Karpas-422 (cell line): ENCODE measurements around the gene RYR2. TPM values are rescaled to one million over a fixed set of nuclear protein-coding genes. Genes with fewer than 3 reads are reported as not detected.

ENCODE experiments used
- DNase-seq: peaks from one replicate; pipeline ENCODE4 v3.0.0-alpha.2; 2015
- H2AFZ ChIP-seq: fragments of 200-600 bp; sonication (generic); 2 replicates; pipeline ENCODE4 v1.6.1; 2014; ENCODE audit warnings: antibody characterized with exemption, low read length, mixed read lengths
- H3K27ac ChIP-seq: fragments of 200-600 bp; sonication (generic); 2 replicates; pipeline ENCODE4 v1.5.1; 2014; ENCODE audit warnings: mild to moderate bottlenecking, low read length, moderate library complexity
- H3K27me3 ChIP-seq: fragments of 200-600 bp; sonication (generic); 2 replicates; pipeline ENCODE4 v1.6.1; 2014; ENCODE audit warnings: low read length, mixed read lengths
- H3K36me3 ChIP-seq: fragments of 200-600 bp; sonication (generic); 2 replicates; pipeline ENCODE4 v1.6.1; 2014; ENCODE audit warnings: low read length, mixed read lengths; ENCODE audit not compliant: insufficient read depth
- H3K4me1 ChIP-seq: fragments of 200-600 bp; sonication (generic); 2 replicates; pipeline ENCODE4 v1.6.1; 2014; ENCODE audit warnings: mild to moderate bottlenecking, low read length, mixed read lengths
- H3K4me2 ChIP-seq: fragments of 200-600 bp; sonication (generic); 2 replicates; pipeline ENCODE4 v1.6.1; 2014; ENCODE audit warnings: low read length, low read depth, mild to moderate bottlenecking; ENCODE audit not compliant: poor library complexity, severe bottlenecking
- H3K4me3 ChIP-seq: fragments of 200-600 bp; sonication (generic); 2 replicates; pipeline ENCODE4 v1.5.1; 2014; ENCODE audit warnings: mild to moderate bottlenecking, antibody characterized with exemption, low read length, mixed read lengths
- H3K79me2 ChIP-seq: fragments of 200-600 bp; sonication (generic); 2 replicates; pipeline ENCODE4 v1.6.1; 2014; ENCODE audit warnings: mild to moderate bottlenecking, low read length, mixed read lengths
- H3K9ac ChIP-seq: fragments of 200-600 bp; sonication (generic); 2 replicates; pipeline ENCODE4 v1.6.0; 2014; ENCODE audit warnings: low read length
- H3K9me2 ChIP-seq: fragments of 200-600 bp; sonication (generic), shearing (Covaris generic); replicated peaks from 2 replicates; pipeline ENCODE4 v1.6.0; 2014; ENCODE audit warnings: mild to moderate bottlenecking, low read length, moderate library complexity; ENCODE audit not compliant: insufficient read depth
- H3K9me3 ChIP-seq: fragments of 300-700, 200-600 bp; sonication (generic); 2 replicates; pipeline ENCODE4 v1.6.1; 2014; ENCODE audit warnings: low read length, mixed read lengths
- H4K20me1 ChIP-seq: fragments of 200-600 bp; sonication (generic); 2 replicates; pipeline ENCODE4 v1.6.1; 2014; ENCODE audit warnings: mild to moderate bottlenecking, antibody characterized with exemption, low read length, low read depth; ENCODE audit not compliant: insufficient read depth
- total RNA-seq: library from RNA; depleted of rRNA; stranded (reverse); fragments of >200 nt; shearing (Covaris generic); gene quantifications from 2 replicates; pipeline ENCODE4 v1.2.3, GENCODE V29; 2014; ENCODE audit warnings: low replicate concordance

The RYR2 gene
- total RNA-seq, 1 experiment from 2014 or later = not detected

- H3K9me2 ChIP-seq = no peaks in the 10 kb centered on the region
- no peak for DNase-seq
- H3K27me3 ChIP-seq = no peaks in the 10 kb centered on the region
- no peak overlapping the region for H3K9ac ChIP-seq
- no peaks in the 10 kb centered on the region for H4K20me1 ChIP-seq
- no peak overlapping the region for H3K4me3 ChIP-seq
- H3K79me2 ChIP-seq = no peaks in the 10 kb centered on the region
- no peak overlapping the region for H3K4me2 ChIP-seq
- H3K4me1 ChIP-seq = no peaks in the 10 kb centered on the region
- H3K36me3 ChIP-seq = no peaks in the 10 kb centered on the region
- no peaks in the 10 kb centered on the region for H3K9me3 ChIP-seq
- H3K27ac ChIP-seq = no peak overlapping the region
- H2AFZ ChIP-seq = no peak overlapping the region
Measured at GRCh38 chr1:237306726-237307125, 264.7 kb downstream of the RYR2 start.

- Histone ChIP-seq H3K4me2 (no peak overlapping the region), H3K4me3 (no peak overlapping the region), H3K4me1 (no peaks in the 10 kb centered on the region), H3K27me3 (no peaks in the 10 kb centered on the region), H3K9me3 (no peaks in the 10 kb centered on the region), H3K9me2 (no peaks in the 10 kb centered on the region), H3K36me3 (no peaks in the 10 kb centered on the region), H3K9ac (no peak overlapping the region), H3K27ac (no peak overlapping the region), H3K79me2 (no peaks in the 10 kb centered on the region), H4K20me1 (no peaks in the 10 kb centered on the region), H2AFZ (no peak overlapping the region)
- no peak for DNase-seq
Measured at GRCh38 chr1:237309595-237310118, 267.7 kb downstream of the RYR2 start.

DNA sequence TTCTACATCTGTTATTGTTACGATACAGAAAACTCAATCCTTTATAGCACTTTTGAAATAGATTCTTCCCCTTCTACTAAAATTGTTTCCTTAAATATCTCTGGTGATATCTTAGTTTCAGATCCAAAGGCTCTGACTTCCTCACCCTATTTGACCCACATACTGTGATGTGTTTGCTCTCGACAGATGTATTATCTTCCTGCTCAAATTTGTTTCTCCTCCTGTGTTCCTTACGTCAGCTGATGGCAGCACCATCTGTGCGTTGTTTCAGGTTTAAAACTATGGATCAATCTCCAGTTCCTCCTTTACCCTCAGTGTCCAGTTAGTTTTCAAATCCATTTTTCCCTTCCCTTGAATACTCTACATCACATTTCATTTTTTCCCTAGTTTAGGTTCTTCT is 274.4 kb downstream of the RYR2 start:
- H3K9ac ChIP-seq = no peak overlapping the region
- H3K79me2 ChIP-seq = no peaks in the 10 kb centered on the region
- no peaks in the 10 kb centered on the region for H3K4me1 ChIP-seq
- H3K36me3 ChIP-seq = no peaks in the 10 kb centered on the region
- no peak overlapping the region for H3K4me3 ChIP-seq
- H3K9me3 ChIP-seq = no peaks in the 10 kb centered on the region
- H4K20me1 ChIP-seq = no peaks in the 10 kb centered on the region
- no peaks in the 10 kb centered on the region for H3K9me2 ChIP-seq
- H3K27me3 ChIP-seq = no peaks in the 10 kb centered on the region
- no peak overlapping the region for H2AFZ ChIP-seq
- DNase-seq = no peak
- H3K27ac ChIP-seq = no peak overlapping the region
- H3K4me2 ChIP-seq = no peak overlapping the region

- H3K9me2 ChIP-seq = no peaks in the 10 kb centered on the region
- H3K4me2 ChIP-seq = no peak overlapping the region
- no peak overlapping the region for H3K9ac ChIP-seq
- no peaks in the 10 kb centered on the region for H3K4me1 ChIP-seq
- H3K36me3 ChIP-seq = no peaks in the 10 kb centered on the region
- H3K27ac ChIP-seq = no peak overlapping the region
- H4K20me1 ChIP-seq = no peaks in the 10 kb centered on the region
- no peaks in the 10 kb centered on the region for H3K27me3 ChIP-seq
- no peak overlapping the region for H2AFZ ChIP-seq
- DNase-seq = no peak
- H3K4me3 ChIP-seq = no peak overlapping the region
- H3K79me2 ChIP-seq = no peaks in the 10 kb centered on the region
- H3K9me3 ChIP-seq = no peaks in the 10 kb centered on the region
Measured at GRCh38 chr1:237318748-237319147, 276.8 kb downstream of the RYR2 start.

DNA sequence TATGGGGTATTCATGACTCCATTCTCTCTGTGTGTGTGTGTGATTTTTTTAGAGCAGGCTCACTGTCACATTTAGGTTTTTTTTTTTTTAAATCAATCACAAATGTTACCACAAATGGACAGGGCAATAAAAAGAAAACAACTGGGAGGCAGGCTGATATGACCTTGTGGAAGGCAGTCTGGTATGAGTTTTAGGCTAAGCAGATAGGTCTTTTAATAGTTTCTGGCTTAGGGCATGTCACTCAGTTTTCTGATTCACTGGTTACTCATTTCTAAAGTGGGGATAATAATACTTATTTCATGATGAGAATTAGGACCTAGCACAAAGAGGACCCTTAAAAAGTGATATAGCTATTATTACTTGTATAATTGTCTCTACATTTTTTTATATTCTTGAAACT is 278.9 kb downstream of the RYR2 start:
- Histone ChIP-seq H3K27me3 (no peaks in the 10 kb centered on the region), H3K4me2 (no peak overlapping the region), H2AFZ (no peak overlapping the region), H3K4me3 (no peak overlapping the region), H3K4me1 (no peaks in the 10 kb centered on the region), H4K20me1 (no peaks in the 10 kb centered on the region), H3K9me2 (no peaks in the 10 kb centered on the region), H3K27ac (no peak overlapping the region), H3K9ac (no peak overlapping the region), H3K79me2 (no peaks in the 10 kb centered on the region), H3K36me3 (no peaks in the 10 kb centered on the region), H3K9me3 (no peaks in the 10 kb centered on the region)
- DNase-seq = no peak

- H3K4me2 ChIP-seq = no peak overlapping the region
- H3K27ac ChIP-seq = no peak overlapping the region
Measured at GRCh38 chr1:237324226-237324625, 282.2 kb downstream of the RYR2 start.

DNA sequence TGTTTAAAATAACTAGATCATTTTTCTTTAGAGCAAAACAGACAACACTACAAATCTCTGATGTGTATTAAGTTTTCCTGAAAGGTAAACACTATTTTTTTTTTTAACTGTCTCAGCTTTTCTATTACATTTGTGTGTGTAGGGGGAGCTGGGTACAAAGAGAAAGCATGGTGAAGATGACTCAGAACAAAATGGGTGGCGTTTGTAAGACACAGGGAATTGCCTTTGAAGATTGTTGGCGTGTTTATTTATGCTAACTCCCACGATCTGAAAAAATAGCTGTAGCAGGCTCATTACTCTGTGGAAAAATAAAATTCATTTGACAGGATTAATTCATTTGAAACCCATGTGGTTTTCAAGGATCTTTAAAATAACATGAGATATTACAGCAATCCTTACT is 285.1 kb downstream of the RYR2 start:
- no peak for DNase-seq
- no peaks in the 10 kb centered on the region for H3K27me3 ChIP-seq
- no peak overlapping the region for H3K9ac ChIP-seq
- H2AFZ ChIP-seq = no peak overlapping the region
- H3K36me3 ChIP-seq = no peaks in the 10 kb centered on the region
- H3K4me2 ChIP-seq = no peak overlapping the region
- no peaks in the 10 kb centered on the region for H3K4me1 ChIP-seq
- H3K9me3 ChIP-seq = no peaks in the 10 kb centered on the region
- no peaks in the 10 kb centered on the region for H4K20me1 ChIP-seq
- no peak overlapping the region for H3K4me3 ChIP-seq
- H3K27ac ChIP-seq = no peak overlapping the region
- no peaks in the 10 kb centered on the region for H3K9me2 ChIP-seq
- H3K79me2 ChIP-seq = no peaks in the 10 kb centered on the region

More at GRCh38 chr1:237324226-237324625, 282.2 kb downstream of the RYR2 start:
- no peaks in the 10 kb centered on the region for H4K20me1 ChIP-seq
- no peaks in the 10 kb centered on the region for H3K27me3 ChIP-seq
- no peak overlapping the region for H2AFZ ChIP-seq
- no peaks in the 10 kb centered on the region for H3K79me2 ChIP-seq
- no peaks in the 10 kb centered on the region for H3K9me3 ChIP-seq
- no peaks in the 10 kb centered on the region for H3K9me2 ChIP-seq
- H3K4me3 ChIP-seq = no peak overlapping the region
- H3K4me1 ChIP-seq = no peaks in the 10 kb centered on the region
- no peak for DNase-seq
- H3K9ac ChIP-seq = no peak overlapping the region
- H3K36me3 ChIP-seq = no peaks in the 10 kb centered on the region

DNA sequence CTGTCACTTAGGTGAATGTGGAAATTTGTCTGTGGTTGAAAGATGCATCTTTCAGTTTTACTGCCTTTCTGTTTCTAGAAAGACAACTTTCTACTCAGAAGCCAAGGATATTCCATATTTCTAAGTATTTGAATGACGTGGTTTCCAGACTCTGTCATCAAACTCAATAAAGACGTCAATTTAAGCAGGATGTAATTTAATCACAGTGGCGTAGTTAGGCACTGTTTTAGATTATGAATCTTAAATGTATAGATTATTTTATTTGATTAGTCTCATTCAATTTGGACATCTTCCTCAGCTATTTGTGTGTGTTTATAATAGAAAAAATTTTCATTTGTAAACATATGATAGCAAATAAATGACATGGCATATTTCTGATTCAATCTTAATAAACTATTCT is 298.9 kb downstream of the RYR2 start:
- Histone ChIP-seq H3K4me2 (no peak overlapping the region), H3K9ac (no peak overlapping the region), H3K27ac (no peak overlapping the region), H3K36me3 (no peaks in the 10 kb centered on the region), H3K4me1 (no peaks in the 10 kb centered on the region), H3K79me2 (no peaks in the 10 kb centered on the region), H3K9me3 (no peaks in the 10 kb centered on the region), H4K20me1 (no peaks in the 10 kb centered on the region), H2AFZ (no peak overlapping the region), H3K4me3 (no peak overlapping the region), H3K27me3 (no peaks in the 10 kb centered on the region), H3K9me2 (no peaks in the 10 kb centered on the region)
- no peak for DNase-seq

- Histone ChIP-seq H3K36me3 (no peaks in the 10 kb centered on the region), H3K4me3 (no peak overlapping the region), H3K9ac (no peak overlapping the region), H3K79me2 (no peaks in the 10 kb centered on the region), H3K4me2 (no peak overlapping the region), H3K9me3 (no peaks in the 10 kb centered on the region), H4K20me1 (no peaks in the 10 kb centered on the region), H2AFZ (no peak overlapping the region), H3K4me1 (no peaks in the 10 kb centered on the region), H3K9me2 (no peaks in the 10 kb centered on the region), H3K27ac (no peak overlapping the region), H3K27me3 (no peaks in the 10 kb centered on the region)
- DNase-seq = no peak
Measured at GRCh38 chr1:237341391-237341790, 299.4 kb downstream of the RYR2 start.
